HEK293T (cell line): ENCODE measurements around the gene LSM14B.

ENCODE experiments used
- FOXK2 ChIP-seq: fragments of 450-650 bp; IDR thresholded peaks from 2 replicates; pipeline ENCODE4 v1.6.1; 2016; ENCODE audit warnings: mild to moderate bottlenecking
- HDGF ChIP-seq: fragments of 450-650 bp; IDR thresholded peaks from 2 replicates; pipeline ENCODE4 v1.6.1; 2017; ENCODE audit warnings: antibody characterized with exemption, borderline replicate concordance
- NFRKB ChIP-seq: fragments of 450-650 bp; IDR thresholded peaks from 2 replicates; pipeline ENCODE4 v1.6.1; 2016; ENCODE audit warnings: mild to moderate bottlenecking, moderate library complexity
- SUZ12 ChIP-seq: fragments of 450-650 bp; IDR thresholded peaks from 2 replicates; pipeline ENCODE4 v1.6.1; 2016; ENCODE audit warnings: mild to moderate bottlenecking
- TARDBP ChIP-seq: fragments of 450-650 bp; IDR thresholded peaks from 2 replicates; pipeline ENCODE4 v1.6.1; 2016
- TF ChIP-seq, protein P1 (sequence below): fragments of 450-650 bp; IDR thresholded peaks from 2 replicates; pipeline ENCODE4 v1.6.1; 2016

DNA sequence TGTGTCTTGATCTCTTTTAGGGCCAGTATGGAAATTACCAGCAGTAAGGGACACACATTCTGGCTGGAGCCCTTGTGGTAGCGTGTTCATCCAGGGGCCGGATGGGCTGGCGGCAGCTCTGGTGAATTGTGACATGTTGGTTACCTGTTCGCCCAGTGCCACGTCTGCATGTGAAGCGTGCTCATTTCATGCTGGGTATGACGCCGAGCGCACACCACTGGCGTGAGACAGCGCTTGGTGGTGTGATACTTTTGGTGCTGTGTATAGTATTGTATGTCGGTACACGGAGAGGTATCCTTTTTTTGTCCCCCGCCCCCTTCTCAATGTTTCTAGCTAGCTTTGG, 56.9 kb downstream of the LSM14B start:
- TF ChIP-seq HDGF = no peak
- no peak for TF ChIP-seq FOXK2
- TF ChIP-seq TARDBP = no peak
- TF ChIP-seq, protein P1, sequence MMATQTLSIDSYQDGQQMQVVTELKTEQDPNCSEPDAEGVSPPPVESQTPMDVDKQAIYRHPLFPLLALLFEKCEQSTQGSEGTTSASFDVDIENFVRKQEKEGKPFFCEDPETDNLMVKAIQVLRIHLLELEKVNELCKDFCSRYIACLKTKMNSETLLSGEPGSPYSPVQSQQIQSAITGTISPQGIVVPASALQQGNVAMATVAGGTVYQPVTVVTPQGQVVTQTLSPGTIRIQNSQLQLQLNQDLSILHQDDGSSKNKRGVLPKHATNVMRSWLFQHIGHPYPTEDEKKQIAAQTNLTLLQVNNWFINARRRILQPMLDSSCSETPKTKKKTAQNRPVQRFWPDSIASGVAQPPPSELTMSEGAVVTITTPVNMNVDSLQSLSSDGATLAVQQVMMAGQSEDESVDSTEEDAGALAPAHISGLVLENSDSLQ = no peak
- no peak for TF ChIP-seq NFRKB
- TF ChIP-seq SUZ12 = no peak
